Measurements from ENCODE around the gene ZMIZ1.
A peak's percentile ranks its signal among the peaks of the same experiment; 100 is the strongest.

ZMIZ1 gene

GRCh38 chr10:79287973-79288723 lies 219.4 kb downstream of the ZMIZ1 start:
- DNase-seq (ENCODE audit: low spot score): no peak

GRCh38 chr10:79289801-79290200 lies 221.0 kb downstream of the ZMIZ1 start:
- no peak for DNase-seq (ENCODE audit: low spot score)

GRCh38 chr10:79292026-79292766 lies 223.4 kb downstream of the ZMIZ1 start:
- no peak for DNase-seq (ENCODE audit: low spot score)

- peak; percentile 25 for DNase-seq (ENCODE audit: low spot score)
Observed at GRCh38 chr10:79292891-79293746, 224.4 kb downstream of the ZMIZ1 start.

GRCh38 chr10:79293841-79294581 lies 225.2 kb downstream of the ZMIZ1 start:
- no peak for DNase-seq (ENCODE audit: low spot score)

GRCh38 chr10:79295563-79295962 lies 226.8 kb downstream of the ZMIZ1 start:
- no peak for DNase-seq (ENCODE audit: low spot score)

- no peak for DNase-seq (ENCODE audit: low spot score)
Observed at GRCh38 chr10:79296431-79296830, 227.7 kb downstream of the ZMIZ1 start.

GRCh38 chr10:79298403-79299244 lies 229.9 kb downstream of the ZMIZ1 start:
- DNase-seq (ENCODE audit: low spot score): peak; percentile 24

- DNase-seq (ENCODE audit: low spot score): no peak
Observed at GRCh38 chr10:79299397-79300241, 230.9 kb downstream of the ZMIZ1 start.

- DNase-seq (ENCODE audit: low spot score): no peak
Observed at GRCh38 chr10:79300711-79301110, 231.9 kb downstream of the ZMIZ1 start.

GRCh38 chr10:79301754-79302530 lies 233.2 kb downstream of the ZMIZ1 start:
- no peak for DNase-seq (ENCODE audit: low spot score)

GRCh38 chr10:79303631-79304478 lies 235.1 kb downstream of the ZMIZ1 start:
- no peak for DNase-seq (ENCODE audit: low spot score)

- DNase-seq (ENCODE audit: low spot score): no peak
Observed at GRCh38 chr10:79304479-79305087, 235.8 kb downstream of the ZMIZ1 start.

GRCh38 chr10:79305515-79305914 lies 236.7 kb downstream of the ZMIZ1 start:
- no peak for DNase-seq (ENCODE audit: low spot score)

GRCh38 chr10:79305988-79306387 lies 237.2 kb downstream of the ZMIZ1 start:
- DNase-seq (ENCODE audit: low spot score): no peak

GRCh38 chr10:79306644-79307220 lies 238.0 kb downstream of the ZMIZ1 start:
- no peak for DNase-seq (ENCODE audit: low spot score)

- no peak for DNase-seq (ENCODE audit: low spot score)
Observed at GRCh38 chr10:79308016-79308415, 239.2 kb downstream of the ZMIZ1 start.
